HFFc6 (cell line): ENCODE results near the gene S100A3. TPM values are rescaled to one million over a fixed set of nuclear protein-coding genes. Genes with fewer than 3 reads are reported as not detected.

ENCODE experiments used
- DNase-seq: peaks from one replicate; pipeline ENCODE4 v3.0.0-alpha.2; 2018
- H3K27ac Mint-ChIP-seq: 2 replicates; pipeline ENCODE4 v1.8.0; 2020; ENCODE audit warnings: mild to moderate bottlenecking, mixed read lengths
- H3K27me3 Mint-ChIP-seq: 2 replicates; pipeline ENCODE4 v1.8.0; 2021; ENCODE audit warnings: mild to moderate bottlenecking, moderate library complexity, mixed read lengths; ENCODE audit not compliant: insufficient read depth
- H3K36me3 Mint-ChIP-seq: 2 replicates; pipeline ENCODE4 v1.8.0; 2021; ENCODE audit warnings: low read depth, mixed read lengths
- H3K4me1 Mint-ChIP-seq: 2 replicates; pipeline ENCODE4 v1.8.0; 2020; ENCODE audit warnings: low read depth, mixed read lengths
- H3K4me3 Mint-ChIP-seq: 2 replicates; pipeline ENCODE4 v1.8.0; 2020; ENCODE audit warnings: mild to moderate bottlenecking, moderate library complexity, mixed read lengths
- H3K9me3 Mint-ChIP-seq: 2 replicates; pipeline ENCODE4 v1.8.0; 2020; ENCODE audit warnings: mild to moderate bottlenecking, mixed read lengths
- CTCF ChIP-seq: fragments of 200-600 bp; sonication (generic); IDR thresholded peaks from 2 replicates; pipeline ENCODE4 v1.5.0; 2021; ENCODE audit warnings: antibody characterized with exemption, mild to moderate bottlenecking
- total RNA-seq, 6 experiments: library from RNA; stranded (reverse); fragmentation: NEBNext Ultra II Directional; extraction: Animal tissue kit (Norgen Biotek cat#: 25700); gene quantifications; 2 replicates in 1 of 6; 3 replicates in 5 of 6; pipeline ENCODE4 v1.2.3, GENCODE V29; 2021

The S100A3 gene
- total RNA-seq, 6 experiments from 2014 or later: 3.4 to 5.6 (median 5.1) TPM

- peak overlapping the region; percentile 95 for H3K27ac Mint-ChIP-seq
- no peak overlapping the region; the same call in 1 of the 2 replicates for H3K4me3 Mint-ChIP-seq
- peaks cover 1% of the 10 kb centered on the region; the same call in 1 of the 2 replicates for H3K36me3 Mint-ChIP-seq
- no peak for DNase-seq
- H3K27me3 Mint-ChIP-seq: peaks cover 5% of the 10 kb centered on the region
- TF ChIP-seq CTCF: 0 out of 2 replicates have a peak, but pooled peaks have one; percentile 22
- peaks cover 95% of the 10 kb centered on the region for H3K4me1 Mint-ChIP-seq
- no peaks in the 10 kb centered on the region for H3K9me3 Mint-ChIP-seq
These were observed 811 bp upstream of the S100A3 start for GRCh38 chr1:153549741-153550397.

GRCh38 chr1:153547560-153548551 lies 1.2 kb downstream of the S100A3 start:
- Mint-ChIP-seq H3K9me3 (no peaks in the 10 kb centered on the region), H3K27ac (peak overlapping the region; percentile 95), H3K27me3 (peaks cover 5% of the 10 kb centered on the region), H3K36me3 (peaks cover 21% of the 10 kb centered on the region; the same call in 1 of the 2 replicates), H3K4me3 (no peak overlapping the region), H3K4me1 (peaks cover 95% of the 10 kb centered on the region)
- no peak for DNase-seq
- no peak for TF ChIP-seq CTCF

GRCh38 chr1:153546796-153547559 lies 2.1 kb downstream of the S100A3 start:
- peak overlapping the region; percentile 95 for H3K27ac Mint-ChIP-seq
- peaks cover 95% of the 10 kb centered on the region for H3K4me1 Mint-ChIP-seq
- peak overlapping the region; percentile 93 for H3K4me3 Mint-ChIP-seq
- H3K36me3 Mint-ChIP-seq: peaks cover 26% of the 10 kb centered on the region; the same call in 1 of the 2 replicates
- no peak for DNase-seq
- no peaks in the 10 kb centered on the region for H3K9me3 Mint-ChIP-seq
- peak; percentile 23 for TF ChIP-seq CTCF
- peaks cover 5% of the 10 kb centered on the region for H3K27me3 Mint-ChIP-seq

GRCh38 chr1:153546371-153546770 lies 2.7 kb downstream of the S100A3 start:
- no peaks in the 10 kb centered on the region for H3K9me3 Mint-ChIP-seq
- H3K4me3 Mint-ChIP-seq: peak overlapping the region; percentile 93
- DNase-seq: no peak
- peak overlapping the region; percentile 95 for H3K27ac Mint-ChIP-seq
- H3K4me1 Mint-ChIP-seq: peaks cover 100% of the 10 kb centered on the region
- no peak for TF ChIP-seq CTCF
- H3K36me3 Mint-ChIP-seq: peaks cover 26% of the 10 kb centered on the region; the same call in 1 of the 2 replicates
- H3K27me3 Mint-ChIP-seq: peaks cover 5% of the 10 kb centered on the region
